ENCODE data around the gene INTS11. TPM values are rescaled to one million over a fixed set of nuclear protein-coding genes. Genes with fewer than 3 reads are reported as not detected.

The INTS11 gene
- total and polyA plus RNA-seq, 2 of the 8 experiments (the other 6 are each of a cell fraction or from before 2014, with no cell fraction given), result 113 to 243 TPM

- TF ChIP-seq EGR1 (IDR thresholded peaks at IDR 0.05; ENCODE audit: borderline replicate concordance, low read depth, low read length), result no peak
- no peak for TF ChIP-seq SP4 (IDR thresholded peaks at IDR 0.05; ENCODE audit: low read length)
- no peak for TF ChIP-seq ZNF274 (IDR thresholded peaks at IDR 0.05; ENCODE audit: borderline replicate concordance, extremely low read depth, low read length)
- TF ChIP-seq HDAC6 (IDR thresholded peaks at IDR 0.05; ENCODE audit: low read depth, low read length), result no peak
- TF ChIP-seq SIRT6 (IDR thresholded peaks at IDR 0.05; ENCODE audit: low read length), result no peak
- TF ChIP-seq SIN3A (conservative IDR thresholded peaks at IDR 0.05 in 1 of 2, IDR thresholded peaks at IDR 0.05 in 1 of 2; ENCODE audit: low read depth in 1 of 2, low read length in 2 of 2), result 0 out of 4 replicates have a peak, but pooled peaks of 1 of the 2 experiments have one; percentile 35
- no peak for TF ChIP-seq BCL11A (IDR thresholded peaks at IDR 0.05; ENCODE audit: low read depth in 2 of 2, low read length in 2 of 2)
- no peak for TF ChIP-seq GABPA (IDR thresholded peaks at IDR 0.05; ENCODE audit: borderline replicate concordance, insufficient read depth, low read length)
- TF ChIP-seq GTF2F1 (IDR thresholded peaks at IDR 0.05; ENCODE audit: borderline replicate concordance, low read depth, low read length), result no peak
- peak; percentile 24 for TF ChIP-seq TAF7 (optimal IDR thresholded peaks at IDR 0.05; ENCODE audit: borderline replicate concordance, low read depth, low read length)
- no peak for TF ChIP-seq JUND (IDR thresholded peaks at IDR 0.05; ENCODE audit: low read length)
- no peak for TF ChIP-seq JUN (IDR thresholded peaks at IDR 0.05; ENCODE audit: low read depth, low read length)
- no peak for TF ChIP-seq KDM4A (IDR thresholded peaks at IDR 0.05; ENCODE audit: low read depth, low read length, severe bottlenecking)
- no peak for TF ChIP-seq CBX5 (IDR thresholded peaks at IDR 0.05; ENCODE audit: low read depth, low read length)
- TF ChIP-seq USF2 (IDR thresholded peaks at IDR 0.05; ENCODE audit: low read length), result peak; percentile 74
- TF ChIP-seq RXRA (IDR thresholded peaks at IDR 0.05; ENCODE audit: insufficient read depth, low read depth, low read length), result no peak
- no peak for TF ChIP-seq NANOG (IDR thresholded peaks at IDR 0.05; ENCODE audit: insufficient read depth, low read depth, low read length, poor library complexity, severe bottlenecking)
- TF ChIP-seq CTBP2 (IDR thresholded peaks at IDR 0.05; ENCODE audit: borderline replicate concordance, insufficient read depth, insufficient read length, low read length), result no peak
- no peak for TF ChIP-seq CBX8 (IDR thresholded peaks at IDR 0.05; ENCODE audit: borderline replicate concordance, low read depth, low read length)
- TF ChIP-seq CREB1 (IDR thresholded peaks at IDR 0.05), result no peak
- TF ChIP-seq SP2 (IDR thresholded peaks at IDR 0.05; ENCODE audit: low read length), result no peak
- TF ChIP-seq TBP (IDR thresholded peaks at IDR 0.05; ENCODE audit: low read depth, low read length), result no peak
- no peak for TF ChIP-seq RNF2 (IDR thresholded peaks at IDR 0.05; ENCODE audit: borderline replicate concordance, low read depth, low read length, missing control alignments, poor library complexity, severe bottlenecking)
Observed at GRCh38 chr1:1309251-1310108, 15.0 kb downstream of the INTS11 start (continued).

Data from H1 (cell line).